Measurements from ENCODE around the gene SLC25A39. TPM values are rescaled to one million over a fixed set of nuclear protein-coding genes. Genes with fewer than 3 reads are reported as not detected.
A peak's percentile ranks its signal among the peaks of the same experiment; 100 is the strongest.

Gene SLC25A39
- total and polyA plus RNA-seq, 2 experiments from 2014 or later = 92.7 to 179 TPM

- Histone ChIP-seq H2AFZ (no peak overlapping the region), H4K20me1 (ENCODE audit: insufficient read depth, poor library complexity, severe bottlenecking) (peaks cover 4% of the 10 kb centered on the region), H3K9me2 (replicated peaks; ENCODE audit: insufficient read depth) (no peaks in the 10 kb centered on the region), H3K27me3 (no peaks in the 10 kb centered on the region), H3K79me2 (no peaks in the 10 kb centered on the region), H3K4me2 (no peak overlapping the region), H3K36me3 (replicated peaks; ENCODE audit: insufficient read depth, low read depth) (no peaks in the 10 kb centered on the region), H3K4me3 (no peak overlapping the region), H3K4me1 (ENCODE audit: insufficient read depth) (peaks cover 12% of the 10 kb centered on the region), H3K27ac (no peak overlapping the region), H3K9me3 (ENCODE audit: low read depth) (no peaks in the 10 kb centered on the region)
- no peak for DNase-seq (ENCODE audit: low spot score)
- TF ChIP-seq EZH2phosphoT487 (IDR thresholded peaks at IDR 0.05; ENCODE audit: low read depth, severe bottlenecking, unreplicated experiment) = no peak
- no peak for TF ChIP-seq EZH2 (IDR thresholded peaks at IDR 0.05; ENCODE audit: borderline replicate concordance)
- TF ChIP-seq CTCF (IDR thresholded peaks at IDR 0.05; ENCODE audit: poor library complexity) = no peak
- 96% methylated on average over 11 of the region's 11 CpGs for whole genome bisulfite sequencing (ENCODE audit: low lambda C conversion rate, missing lambda C conversion rate)
Measured at GRCh38 chr17:44356241-44356640, 31.6 kb upstream of the SLC25A39 start.

- no peaks in the 10 kb centered on the region for H3K27me3 ChIP-seq
- H3K36me3 ChIP-seq (replicated peaks; ENCODE audit: insufficient read depth, low read depth) = no peaks in the 10 kb centered on the region
- no peaks in the 10 kb centered on the region for H3K79me2 ChIP-seq
- no peaks in the 10 kb centered on the region for H3K9me2 ChIP-seq (replicated peaks; ENCODE audit: insufficient read depth)
- 97% methylated on average over 17 of the region's 17 CpGs for WGBS (ENCODE audit: low lambda C conversion rate, missing lambda C conversion rate)
- no peak overlapping the region for H3K4me3 ChIP-seq
- DNase-seq (ENCODE audit: low spot score) = no peak
- H2AFZ ChIP-seq = no peak overlapping the region
- TF ChIP-seq EZH2 (IDR thresholded peaks at IDR 0.05; ENCODE audit: borderline replicate concordance) (no peak), CTCF (IDR thresholded peaks at IDR 0.05; ENCODE audit: poor library complexity) (no peak), EZH2phosphoT487 (IDR thresholded peaks at IDR 0.05; ENCODE audit: low read depth, severe bottlenecking, unreplicated experiment) (no peak)
- no peak overlapping the region for H3K4me2 ChIP-seq
- H3K4me1 ChIP-seq (ENCODE audit: insufficient read depth) = peaks cover 7% of the 10 kb centered on the region
- no peaks in the 10 kb centered on the region for H3K9me3 ChIP-seq (ENCODE audit: low read depth)
- H4K20me1 ChIP-seq (ENCODE audit: insufficient read depth, poor library complexity, severe bottlenecking) = peaks cover 3% of the 10 kb centered on the region
- no peak overlapping the region for H3K27ac ChIP-seq
Measured at GRCh38 chr17:44355642-44356099, 31.0 kb upstream of the SLC25A39 start.

GRCh38 chr17:44354582-44355561 is 30.2 kb upstream of the SLC25A39 start:
- DNase-seq (ENCODE audit: low spot score) = peak; percentile 74
- 48% methylated on average over 72 of the region's 77 CpGs for WGBS (ENCODE audit: low lambda C conversion rate, missing lambda C conversion rate)
- no peaks in the 10 kb centered on the region for H4K20me1 ChIP-seq (ENCODE audit: insufficient read depth, poor library complexity, severe bottlenecking)
- no peaks in the 10 kb centered on the region for H3K79me2 ChIP-seq
- H3K4me1 ChIP-seq (ENCODE audit: insufficient read depth) = peaks cover 4% of the 10 kb centered on the region
- peak; percentile 51 for TF ChIP-seq CTCF (IDR thresholded peaks at IDR 0.05; ENCODE audit: poor library complexity)
- no peak for TF ChIP-seq EZH2 (IDR thresholded peaks at IDR 0.05; ENCODE audit: borderline replicate concordance)
- H3K27me3 ChIP-seq = no peaks in the 10 kb centered on the region
- H3K9me3 ChIP-seq (ENCODE audit: low read depth) = no peaks in the 10 kb centered on the region
- H3K4me3 ChIP-seq = no peak overlapping the region
- H3K9me2 ChIP-seq (replicated peaks; ENCODE audit: insufficient read depth) = no peaks in the 10 kb centered on the region
- H3K36me3 ChIP-seq (replicated peaks; ENCODE audit: insufficient read depth, low read depth) = no peaks in the 10 kb centered on the region
- H3K27ac ChIP-seq = no peak overlapping the region
- peak overlapping the region; percentile 77 for H3K4me2 ChIP-seq
- no peak overlapping the region for H2AFZ ChIP-seq
